KMS-11 (cell line): ENCODE data around the gene FAM13A.

ENCODE experiments used
- H2AFZ ChIP-seq: fragments of 200-600 bp; sonication (generic); 2 replicates; pipeline ENCODE4 v1.6.1; 2016; ENCODE audit warnings: antibody characterized with exemption, mixed run types, low read depth
- H3K27ac ChIP-seq: fragments of 200-600 bp; sonication (generic); 2 replicates; pipeline ENCODE4 v1.6.1; 2016; ENCODE audit warnings: mild to moderate bottlenecking, mixed run types
- H3K27me3 ChIP-seq: fragments of 200-600 bp; sonication (generic); 2 replicates; pipeline ENCODE4 v1.6.1; 2017; ENCODE audit warnings: mild to moderate bottlenecking, low read depth, mixed run types, moderate library complexity; ENCODE audit not compliant: insufficient read depth
- H3K36me3 ChIP-seq: fragments of 200-600 bp; sonication (generic); 2 replicates; pipeline ENCODE4 v1.6.1; 2017; ENCODE audit warnings: mild to moderate bottlenecking, mixed run types; ENCODE audit not compliant: insufficient read depth
- H3K4me1 ChIP-seq: fragments of 200-600 bp; sonication (generic); 2 replicates; pipeline ENCODE4 v1.6.1; 2016; ENCODE audit warnings: mild to moderate bottlenecking, low read depth, mixed run types; ENCODE audit not compliant: poor library complexity, severe bottlenecking
- H3K4me2 ChIP-seq: fragments of 200-600 bp; sonication (generic); 2 replicates; pipeline ENCODE4 v1.7.0; 2016; ENCODE audit warnings: mild to moderate bottlenecking, mixed run types
- H3K4me3 ChIP-seq: fragments of 200-600 bp; sonication (generic); IDR thresholded peaks from 2 replicates; pipeline ENCODE4 v1.6.1; 2017; ENCODE audit warnings: low read depth, low read length, mixed read lengths; ENCODE audit not compliant: insufficient read depth
- H3K79me2 ChIP-seq: fragments of 200-600 bp; sonication (generic); 2 replicates; pipeline ENCODE4 v1.6.1; 2016; ENCODE audit warnings: low read depth, mixed run types; ENCODE audit not compliant: insufficient read depth
- H3K9ac ChIP-seq: fragments of 200-600 bp; sonication (generic); 2 replicates; pipeline ENCODE4 v1.6.1; 2016; ENCODE audit warnings: mild to moderate bottlenecking, mixed run types
- H4K20me1 ChIP-seq: fragments of 200-600 bp; sonication (generic); 2 replicates; pipeline ENCODE4 v1.6.1; 2016; ENCODE audit warnings: mild to moderate bottlenecking, mixed run types; ENCODE audit not compliant: insufficient read depth
- CTCF ChIP-seq: fragments of 200-600 bp; sonication (generic); conservative IDR thresholded peaks from 2 replicates; pipeline ENCODE4 v1.6.1; 2017; ENCODE audit warnings: low read depth, mild to moderate bottlenecking, antibody characterized with exemption, low read length, moderate library complexity, mixed read lengths

FAM13A gene

GRCh38 chr4:88765729-88766128 lies 291.3 kb downstream of the FAM13A start:
- H3K4me3 ChIP-seq, result no peak overlapping the region
- no peak overlapping the region for H3K4me2 ChIP-seq
- H3K9ac ChIP-seq, result no peak overlapping the region
- no peaks in the 10 kb centered on the region for H3K4me1 ChIP-seq
- H2AFZ ChIP-seq, result no peak overlapping the region
- no peaks in the 10 kb centered on the region for H3K27me3 ChIP-seq
- H4K20me1 ChIP-seq, result no peaks in the 10 kb centered on the region
- H3K79me2 ChIP-seq, result no peaks in the 10 kb centered on the region
- H3K27ac ChIP-seq, result no peak overlapping the region
- no peak for TF ChIP-seq CTCF
- no peaks in the 10 kb centered on the region for H3K36me3 ChIP-seq

- no peaks in the 10 kb centered on the region for H3K4me1 ChIP-seq
- no peak for TF ChIP-seq CTCF
- no peak overlapping the region for H3K27ac ChIP-seq
- H3K4me3 ChIP-seq, result no peak overlapping the region
- no peaks in the 10 kb centered on the region for H3K79me2 ChIP-seq
- no peak overlapping the region for H3K4me2 ChIP-seq
- H3K36me3 ChIP-seq, result no peaks in the 10 kb centered on the region
- H4K20me1 ChIP-seq, result no peaks in the 10 kb centered on the region
- H2AFZ ChIP-seq, result no peak overlapping the region
- no peak overlapping the region for H3K9ac ChIP-seq
- no peaks in the 10 kb centered on the region for H3K27me3 ChIP-seq
Measured at GRCh38 chr4:88763075-88763474, 293.9 kb downstream of the FAM13A start.

GRCh38 chr4:88761861-88762523 lies 295.0 kb downstream of the FAM13A start:
- Histone ChIP-seq H3K27me3 (no peaks in the 10 kb centered on the region), H3K36me3 (no peaks in the 10 kb centered on the region), H4K20me1 (no peaks in the 10 kb centered on the region), H3K27ac (no peak overlapping the region), H2AFZ (no peak overlapping the region), H3K4me3 (no peak overlapping the region), H3K9ac (no peak overlapping the region), H3K4me2 (no peak overlapping the region), H3K4me1 (no peaks in the 10 kb centered on the region), H3K79me2 (no peaks in the 10 kb centered on the region)
- no peak for TF ChIP-seq CTCF

- H3K4me2 ChIP-seq, result no peak overlapping the region
- H4K20me1 ChIP-seq, result no peaks in the 10 kb centered on the region
- no peaks in the 10 kb centered on the region for H3K79me2 ChIP-seq
- no peaks in the 10 kb centered on the region for H3K27me3 ChIP-seq
- no peak overlapping the region for H3K9ac ChIP-seq
- no peaks in the 10 kb centered on the region for H3K4me1 ChIP-seq
- H3K36me3 ChIP-seq, result no peaks in the 10 kb centered on the region
- no peak for TF ChIP-seq CTCF
- no peak overlapping the region for H3K4me3 ChIP-seq
- H2AFZ ChIP-seq, result no peak overlapping the region
- H3K27ac ChIP-seq, result no peak overlapping the region
Measured at GRCh38 chr4:88761342-88761741, 295.6 kb downstream of the FAM13A start.
